ENCODE results near the gene OR1K1. TPM values are rescaled to one million over a fixed set of nuclear protein-coding genes. Genes with fewer than 3 reads are reported as not detected.

OR1K1 gene
- total RNA-seq, 1 donor = not detected

DNA sequence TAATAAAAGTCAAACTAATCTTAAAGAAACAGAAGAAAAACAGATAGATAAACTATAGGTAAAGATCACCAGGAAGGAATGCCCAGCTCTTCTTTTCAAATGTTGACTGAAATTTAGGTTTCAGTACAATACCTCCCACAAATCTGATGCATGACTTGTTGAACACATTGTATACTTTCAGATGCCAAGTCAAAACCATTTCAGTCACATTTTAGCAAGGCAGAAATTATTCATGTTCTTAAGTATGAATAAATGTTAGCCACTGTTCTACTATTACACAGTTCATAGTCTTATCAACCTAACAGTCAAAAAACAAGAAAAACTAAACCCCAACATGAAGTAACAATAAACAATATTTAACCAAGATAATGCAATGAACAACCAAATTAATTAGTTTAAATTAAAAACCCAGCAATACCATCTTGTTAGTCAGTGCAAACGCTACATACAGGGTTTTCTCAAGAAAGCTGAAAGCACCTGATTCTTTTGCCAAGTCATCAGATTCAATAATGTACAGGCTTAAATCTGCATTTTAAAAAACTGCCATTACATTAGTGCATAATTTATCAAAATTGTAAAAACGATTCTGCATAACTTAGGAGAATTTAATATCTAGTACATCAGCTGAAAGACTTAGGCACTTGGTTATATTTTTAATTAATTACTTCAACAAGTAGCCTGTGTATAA lies 48.5 kb downstream of the OR1K1 start:
- DNase-seq (ENCODE audit: low read depth in 2 of 3, low spot score in 2 of 3) = no peak

Other genes with a start within 250 kb of the OR1K1 start
- gene OR1N2, start 247.0 kb upstream of the OR1K1 start, total RNA-seq = 0.27 TPM
- gene OR1L8, start 216.7 kb upstream of the OR1K1 start, total RNA-seq = 0.27 TPM
- under 0.01 TPM for gene OR1Q1, start 185.4 kb upstream of the OR1K1 start, total RNA-seq
- gene OR1B1, start 142.5 kb upstream of the OR1K1 start, total RNA-seq = 0.27 TPM
- not detected for gene OR1L1, start 138.4 kb upstream of the OR1K1 start, total RNA-seq
- not detected for gene OR1L3, start 125.0 kb upstream of the OR1K1 start, total RNA-seq
- not detected for gene OR1L4, start 76.1 kb upstream of the OR1K1 start, total RNA-seq
- not detected for gene OR1L6, start 57.8 kb upstream of the OR1K1 start, total RNA-seq
- gene OR5C1, start 11.2 kb upstream of the OR1K1 start, total RNA-seq = not detected
- 20.5 TPM for gene PDCL, start 28.5 kb downstream of the OR1K1 start, total RNA-seq
- 32.6 TPM for gene RC3H2, start 105.2 kb downstream of the OR1K1 start, total RNA-seq
- gene ZBTB6, start 113.2 kb downstream of the OR1K1 start, total RNA-seq = 3.5 TPM
- 7.0 TPM for gene ZBTB26, start 131.4 kb downstream of the OR1K1 start, total RNA-seq
- 50.9 TPM for gene RABGAP1, start 140.9 kb downstream of the OR1K1 start, total RNA-seq
- gene GPR21, start 233.5 kb downstream of the OR1K1 start, total RNA-seq = 12.1 TPM